Bronchial epithelial cell (primary cell): Measurements from ENCODE around the gene BANP. TPM values are rescaled to one million over a fixed set of nuclear protein-coding genes. Genes with fewer than 3 reads are reported as not detected.
A peak's percentile ranks its signal among the peaks of the same experiment; 100 is the strongest.

ENCODE experiments used
- DNase-seq: peaks from one replicate; pipeline ENCODE4 v3.0.0-alpha.2; 2010; ENCODE audit warnings: low read depth
- FAIRE-seq: peaks from 2 replicates; lab custom pipeline; 2011; peaks lifted over from hg19 to GRCh38; lab: Jason Lieb, UNC
- H3K27me3 ChIP-seq: 2 replicates; pipeline ENCODE4 v1.5.1; 2011; ENCODE audit warnings: low read length; ENCODE audit not compliant: control insufficient read depth, insufficient read depth
- H3K36me3 ChIP-seq: 2 replicates; pipeline ENCODE4 v1.5.1; 2011; ENCODE audit warnings: low read length; ENCODE audit not compliant: control insufficient read depth, insufficient read depth
- H3K4me3 ChIP-seq: 2 replicates; pipeline ENCODE4 v1.5.1; 2011; ENCODE audit warnings: mild to moderate bottlenecking, low read depth, low read length, control low read depth
- total RNA-seq: library from RNA; depleted of rRNA; stranded (reverse); fragments of >200 nt; gene quantifications from 2 replicates; pipeline ENCODE4 v1.2.1, GENCODE V29; 2014
- TF ChIP-seq, protein P1 (sequence below): IDR thresholded peaks from 2 replicates; pipeline ENCODE4 v1.5.1; 2011; ENCODE audit warnings: mild to moderate bottlenecking, moderate library complexity, low read length, control low read depth, inconsistent platforms; ENCODE audit not compliant: insufficient read depth, severe bottlenecking

The BANP gene
- total RNA-seq, 1 donor from 2014 or later: 22.1 TPM

DNA sequence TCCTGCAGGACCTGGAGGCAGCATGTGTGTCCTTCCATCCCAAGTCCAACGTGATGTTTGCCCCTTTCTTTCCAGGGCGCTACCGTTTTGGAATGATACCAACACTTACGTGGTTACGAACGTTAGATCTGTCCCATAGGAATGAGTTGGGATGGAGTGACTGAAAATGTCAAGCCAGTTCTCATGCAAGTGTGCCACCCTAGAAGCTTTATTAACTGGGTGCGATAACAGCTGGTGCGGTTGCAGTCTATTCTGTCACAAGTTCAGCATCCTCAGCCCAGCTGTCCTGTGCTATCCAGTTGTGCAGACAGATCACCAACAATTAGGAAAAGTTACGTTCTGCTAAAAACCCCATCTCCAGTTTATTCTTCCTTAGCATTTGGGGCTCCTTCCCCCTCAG is 52.5 kb downstream of the BANP start:
- TF ChIP-seq, protein P1, sequence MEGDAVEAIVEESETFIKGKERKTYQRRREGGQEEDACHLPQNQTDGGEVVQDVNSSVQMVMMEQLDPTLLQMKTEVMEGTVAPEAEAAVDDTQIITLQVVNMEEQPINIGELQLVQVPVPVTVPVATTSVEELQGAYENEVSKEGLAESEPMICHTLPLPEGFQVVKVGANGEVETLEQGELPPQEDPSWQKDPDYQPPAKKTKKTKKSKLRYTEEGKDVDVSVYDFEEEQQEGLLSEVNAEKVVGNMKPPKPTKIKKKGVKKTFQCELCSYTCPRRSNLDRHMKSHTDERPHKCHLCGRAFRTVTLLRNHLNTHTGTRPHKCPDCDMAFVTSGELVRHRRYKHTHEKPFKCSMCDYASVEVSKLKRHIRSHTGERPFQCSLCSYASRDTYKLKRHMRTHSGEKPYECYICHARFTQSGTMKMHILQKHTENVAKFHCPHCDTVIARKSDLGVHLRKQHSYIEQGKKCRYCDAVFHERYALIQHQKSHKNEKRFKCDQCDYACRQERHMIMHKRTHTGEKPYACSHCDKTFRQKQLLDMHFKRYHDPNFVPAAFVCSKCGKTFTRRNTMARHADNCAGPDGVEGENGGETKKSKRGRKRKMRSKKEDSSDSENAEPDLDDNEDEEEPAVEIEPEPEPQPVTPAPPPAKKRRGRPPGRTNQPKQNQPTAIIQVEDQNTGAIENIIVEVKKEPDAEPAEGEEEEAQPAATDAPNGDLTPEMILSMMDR: no peak
- FAIRE-seq (peak; percentile 95), DNase-seq (no peak)
- peaks cover 2% of the 10 kb centered on the region for H3K36me3 ChIP-seq
- no peak overlapping the region for H3K4me3 ChIP-seq
- H3K27me3 ChIP-seq: no peaks in the 10 kb centered on the region

- DNase-seq (no peak), FAIRE-seq (no peak)
- TF ChIP-seq, protein P1: no peak
Observed at GRCh38 chr16:88004391-88004790, 53.2 kb downstream of the BANP start.

DNA sequence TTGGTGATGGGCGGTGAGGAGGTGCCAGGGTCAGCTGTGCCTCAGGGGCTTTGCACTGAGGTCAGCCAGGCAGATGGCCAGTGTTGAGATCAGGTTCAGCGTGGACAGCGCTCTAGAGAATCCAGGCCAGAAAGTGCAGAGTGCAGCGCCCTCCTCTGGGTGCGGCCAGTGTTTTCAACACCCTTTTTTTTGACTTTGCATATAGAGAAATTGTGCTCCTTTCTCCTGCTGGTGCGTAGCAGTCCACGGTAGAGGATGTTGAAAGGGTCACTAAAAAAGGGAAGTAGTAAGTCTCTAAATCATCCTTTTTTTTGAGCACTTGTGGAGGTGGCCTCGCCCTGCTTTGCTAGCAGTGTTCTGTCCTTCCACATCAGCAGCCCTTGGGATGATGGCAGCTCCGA is 53.9 kb downstream of the BANP start:
- FAIRE-seq (no peak), DNase-seq (no peak)
- no peak overlapping the region for H3K4me3 ChIP-seq
- TF ChIP-seq, protein P1: no peak
- H3K27me3 ChIP-seq: no peaks in the 10 kb centered on the region
- H3K36me3 ChIP-seq: peaks cover 2% of the 10 kb centered on the region

More at GRCh38 chr16:88004391-88004790, 53.2 kb downstream of the BANP start:
- Histone ChIP-seq H3K27me3 (no peaks in the 10 kb centered on the region), H3K36me3 (peaks cover 2% of the 10 kb centered on the region), H3K4me3 (no peak overlapping the region)

GRCh38 chr16:88005968-88006367 is 54.7 kb downstream of the BANP start:
- Histone ChIP-seq H3K36me3 (peaks cover 2% of the 10 kb centered on the region), H3K27me3 (no peaks in the 10 kb centered on the region), H3K4me3 (no peak overlapping the region)
- FAIRE-seq (no peak), DNase-seq (no peak)
- TF ChIP-seq, protein P1: no peak

GRCh38 chr16:88007321-88007731 is 56.1 kb downstream of the BANP start:
- DNase-seq (no peak), FAIRE-seq (no peak)
- no peak overlapping the region for H3K4me3 ChIP-seq
- TF ChIP-seq, protein P1: no peak
- no peaks in the 10 kb centered on the region for H3K27me3 ChIP-seq
- H3K36me3 ChIP-seq: peaks cover 2% of the 10 kb centered on the region

DNA sequence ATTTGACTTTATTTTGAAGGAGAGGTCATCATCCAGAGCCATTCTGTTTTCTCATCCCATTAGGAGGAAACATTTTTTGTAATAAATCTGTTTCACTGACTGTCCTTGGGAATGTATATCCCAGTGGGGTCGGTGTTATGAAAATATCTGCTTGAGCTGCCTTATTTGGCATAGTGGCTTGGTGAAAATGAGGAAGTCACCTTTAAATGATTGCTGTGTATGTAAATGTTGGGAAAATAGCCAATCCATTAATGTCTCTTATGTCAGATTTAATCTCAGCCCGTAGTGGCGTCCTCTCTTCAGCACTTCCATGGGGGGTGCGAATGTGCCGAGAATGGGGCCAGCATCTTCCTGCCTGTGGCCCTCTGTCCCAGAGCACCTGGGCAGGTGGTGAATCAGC is 57.6 kb downstream of the BANP start:
- Histone ChIP-seq H3K4me3 (no peak overlapping the region), H3K36me3 (peaks cover 2% of the 10 kb centered on the region), H3K27me3 (no peaks in the 10 kb centered on the region)
- DNase-seq: no peak
- FAIRE-seq: no peak
- TF ChIP-seq, protein P1: no peak
